Glutamatergic neuron (in vitro differentiated cells): ENCODE data around the gene PRSS27. TPM values are rescaled to one million over a fixed set of nuclear protein-coding genes. Genes with fewer than 3 reads are reported as not detected.
A peak's percentile ranks its signal among the peaks of the same experiment; 100 is the strongest.

Source experiments
- DNase-seq: peaks from one replicate; pipeline ENCODE4 v3.0.0; 2022
- H3K27ac Mint-ChIP-seq: one replicate; pipeline ENCODE4 v1.8.0; 2020; ENCODE audit warnings: mild to moderate bottlenecking, mixed read lengths, inconsistent platforms; ENCODE audit not compliant: unreplicated experiment
- H3K27me3 Mint-ChIP-seq: one replicate; pipeline ENCODE4 v1.8.0; 2020; ENCODE audit warnings: mild to moderate bottlenecking, moderate library complexity, mixed read lengths, inconsistent platforms; ENCODE audit not compliant: unreplicated experiment
- H3K36me3 Mint-ChIP-seq: one replicate; pipeline ENCODE4 v1.8.0; 2020; ENCODE audit warnings: mild to moderate bottlenecking, mixed read lengths, inconsistent platforms; ENCODE audit not compliant: unreplicated experiment
- H3K4me1 Mint-ChIP-seq: one replicate; pipeline ENCODE4 v1.8.0; 2020; ENCODE audit warnings: mild to moderate bottlenecking, low read depth, mixed read lengths, inconsistent platforms; ENCODE audit not compliant: unreplicated experiment
- H3K4me3 Mint-ChIP-seq: one replicate; pipeline ENCODE4 v1.8.0; 2020; ENCODE audit warnings: mild to moderate bottlenecking, mixed read lengths, inconsistent platforms; ENCODE audit not compliant: unreplicated experiment
- H3K9me3 Mint-ChIP-seq: one replicate; pipeline ENCODE4 v1.8.0; 2020; ENCODE audit warnings: mild to moderate bottlenecking, moderate library complexity, mixed read lengths, inconsistent platforms; ENCODE audit not compliant: unreplicated experiment
- long read RNA-seq: library from polyadenylated mRNA; unstranded; transcript quantifications from one replicate; pipeline ENCODE4 v2.0.0, GENCODE V29; 2020; ENCODE audit not compliant: unreplicated experiment
- total RNA-seq: library from RNA; stranded (reverse); fragmentation: NEBNext Ultra II Directional; extraction: Animal tissue kit (Norgen Biotek cat#: 25700); gene quantifications from one replicate; pipeline ENCODE4 v1.2.1, GENCODE V29; 2021; ENCODE audit not compliant: unreplicated experiment
- TF ChIP-seq, protein P1 (sequence below): fragments of 200-600 bp; sonication (generic); IDR thresholded peaks from one replicate; pipeline ENCODE4 v1.5.0; 2021; ENCODE audit not compliant: partially characterized antibody, unreplicated experiment

The PRSS27 gene
- total RNA-seq = 10.8 TPM
- long read RNA-seq, partial matches to known transcripts = 0 of 1 reads
- long read RNA-seq, other reads (novel, unspliced or antisense) = 0 of 1 reads

DNA sequence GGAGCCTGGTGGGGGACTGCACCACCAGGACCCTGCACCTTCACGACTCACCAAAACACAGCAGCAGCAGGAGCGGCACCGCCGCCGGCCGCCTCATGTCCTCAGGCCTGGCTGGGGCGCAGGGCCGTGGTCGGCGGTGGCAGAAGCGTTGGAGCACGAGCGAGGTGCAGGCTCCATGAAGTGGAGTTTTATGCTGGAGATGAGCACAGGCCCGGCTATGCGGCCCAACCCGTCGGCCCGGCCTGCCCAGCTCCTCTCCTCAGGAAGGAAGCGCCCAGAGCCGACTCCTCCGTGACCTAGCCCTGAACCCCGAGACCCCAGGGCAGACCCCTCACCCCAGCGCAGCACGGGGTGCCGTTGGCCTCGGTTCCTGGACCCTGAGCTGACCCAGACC lies at the start of gene PRSS27:
Gene PRSS27 (minus strand): TSS at position 161 of the 394 bp plus-strand sequence. CDS start 64 bp downstream, at position 97.
- TF ChIP-seq, protein P1, sequence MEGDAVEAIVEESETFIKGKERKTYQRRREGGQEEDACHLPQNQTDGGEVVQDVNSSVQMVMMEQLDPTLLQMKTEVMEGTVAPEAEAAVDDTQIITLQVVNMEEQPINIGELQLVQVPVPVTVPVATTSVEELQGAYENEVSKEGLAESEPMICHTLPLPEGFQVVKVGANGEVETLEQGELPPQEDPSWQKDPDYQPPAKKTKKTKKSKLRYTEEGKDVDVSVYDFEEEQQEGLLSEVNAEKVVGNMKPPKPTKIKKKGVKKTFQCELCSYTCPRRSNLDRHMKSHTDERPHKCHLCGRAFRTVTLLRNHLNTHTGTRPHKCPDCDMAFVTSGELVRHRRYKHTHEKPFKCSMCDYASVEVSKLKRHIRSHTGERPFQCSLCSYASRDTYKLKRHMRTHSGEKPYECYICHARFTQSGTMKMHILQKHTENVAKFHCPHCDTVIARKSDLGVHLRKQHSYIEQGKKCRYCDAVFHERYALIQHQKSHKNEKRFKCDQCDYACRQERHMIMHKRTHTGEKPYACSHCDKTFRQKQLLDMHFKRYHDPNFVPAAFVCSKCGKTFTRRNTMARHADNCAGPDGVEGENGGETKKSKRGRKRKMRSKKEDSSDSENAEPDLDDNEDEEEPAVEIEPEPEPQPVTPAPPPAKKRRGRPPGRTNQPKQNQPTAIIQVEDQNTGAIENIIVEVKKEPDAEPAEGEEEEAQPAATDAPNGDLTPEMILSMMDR = no peak
- H3K27me3 Mint-ChIP-seq = peaks cover 3% of the 10 kb centered on the region
- peak within 1 kb of the TSS; percentile 81 for H3K4me3 Mint-ChIP-seq
- H3K27ac Mint-ChIP-seq = peak within 1 kb of the TSS; percentile 82
- H3K4me1 Mint-ChIP-seq = peaks cover 5% of the 10 kb centered on the region
- H3K9me3 Mint-ChIP-seq = peaks cover 5% of the 10 kb centered on the region
- DNase-seq = no peak
- no peaks in the 10 kb centered on the region for H3K36me3 Mint-ChIP-seq

DNA sequence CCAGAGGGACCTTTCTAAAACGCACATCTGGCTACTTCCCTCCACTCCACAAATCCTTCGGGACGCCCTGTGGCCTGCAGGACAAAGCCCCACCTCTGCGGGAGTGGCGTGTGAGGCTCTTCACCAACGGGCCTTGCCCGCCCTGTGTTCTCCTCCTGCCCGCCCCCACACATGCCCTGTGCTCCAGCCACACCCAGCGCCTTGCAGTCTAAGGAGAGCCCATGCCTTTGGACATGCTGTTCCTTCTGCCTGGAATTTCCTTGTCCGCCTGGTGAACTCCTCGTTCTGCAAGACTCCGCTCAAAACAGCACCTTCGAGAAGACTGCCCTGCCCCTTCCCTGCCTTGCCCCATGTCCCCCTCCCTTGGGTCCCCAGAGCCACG lies 49.6 kb upstream of the PRSS27 start:
- H3K4me3 Mint-ChIP-seq = peak overlapping the region; percentile 36
- no peak for DNase-seq
- H3K27ac Mint-ChIP-seq = peak overlapping the region; percentile 75
- peaks cover 35% of the 10 kb centered on the region for H3K27me3 Mint-ChIP-seq
- peaks cover 25% of the 10 kb centered on the region for H3K9me3 Mint-ChIP-seq
- peaks cover 22% of the 10 kb centered on the region for H3K36me3 Mint-ChIP-seq
- H3K4me1 Mint-ChIP-seq = peaks cover 5% of the 10 kb centered on the region
- TF ChIP-seq, protein P1 = no peak

DNA sequence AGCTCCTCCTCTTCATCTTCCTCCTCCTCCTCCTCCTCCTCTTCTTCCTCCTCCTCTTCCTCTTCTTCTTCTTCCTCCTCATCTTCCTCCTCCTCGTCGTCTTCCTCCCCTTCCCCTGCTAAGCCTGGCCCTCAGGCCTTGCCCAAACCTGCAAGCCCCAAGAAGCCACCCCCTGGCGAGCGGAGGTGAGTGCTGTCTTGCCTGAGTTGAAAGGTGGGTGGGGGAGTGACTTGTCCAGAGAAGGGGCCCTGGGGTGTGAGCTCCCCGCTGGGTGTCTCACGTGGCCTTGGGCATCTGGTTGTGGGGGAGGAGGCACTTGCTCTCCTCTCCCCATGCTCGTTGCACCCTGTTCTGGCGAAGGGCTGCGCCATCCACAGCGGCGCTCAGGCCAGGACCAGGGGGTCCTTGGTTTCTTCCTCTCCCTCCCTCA lies 49.1 kb upstream of the PRSS27 start:
- peaks cover 5% of the 10 kb centered on the region for H3K4me1 Mint-ChIP-seq
- TF ChIP-seq, protein P1 = no peak
- H3K9me3 Mint-ChIP-seq = peaks cover 26% of the 10 kb centered on the region
- no peak for DNase-seq
- no peak overlapping the region for H3K4me3 Mint-ChIP-seq
- peak overlapping the region; percentile 75 for H3K27ac Mint-ChIP-seq
- H3K36me3 Mint-ChIP-seq = peaks cover 26% of the 10 kb centered on the region
- peaks cover 37% of the 10 kb centered on the region for H3K27me3 Mint-ChIP-seq

DNA sequence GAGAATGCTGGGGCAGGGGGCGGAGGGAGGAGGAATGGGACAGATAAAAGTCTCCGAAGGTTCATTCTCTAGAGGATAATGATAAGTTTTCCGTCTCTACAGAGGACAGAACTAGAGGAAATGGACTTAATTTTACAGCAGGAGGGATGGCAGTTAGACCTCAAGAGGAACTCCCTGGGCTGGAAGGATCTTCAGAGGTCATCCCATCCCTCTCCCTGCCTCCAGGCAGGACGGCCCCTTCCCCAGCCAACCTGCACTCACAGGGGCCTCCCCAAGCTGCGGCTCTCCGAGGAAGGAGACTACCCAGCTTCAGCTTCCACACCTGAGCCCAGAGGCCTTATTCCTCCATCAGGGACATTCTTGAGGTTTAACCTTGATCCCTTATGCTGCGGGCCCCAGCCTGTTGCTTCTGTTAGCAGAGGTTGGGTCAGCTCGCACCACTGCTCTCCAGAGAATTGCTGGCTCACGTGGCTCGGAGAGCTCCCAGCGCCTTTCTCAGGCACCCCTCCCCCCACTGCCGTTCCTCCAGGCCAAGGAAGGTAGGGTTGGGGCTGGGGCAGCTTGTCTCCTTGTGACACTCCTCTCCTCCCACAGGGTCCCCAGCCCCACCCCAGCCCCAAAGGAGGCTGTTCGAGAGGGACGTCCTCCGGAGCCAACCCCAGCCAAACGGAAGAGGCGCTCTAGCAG lies 48.5 kb upstream of the PRSS27 start:
- H3K27me3 Mint-ChIP-seq = peaks cover 37% of the 10 kb centered on the region

More for the DNA sequence above, 48.5 kb upstream of the PRSS27 start:
- DNase-seq = peak; percentile 51
- TF ChIP-seq, protein P1 = no peak
- Mint-ChIP-seq H3K36me3 (peaks cover 32% of the 10 kb centered on the region), H3K4me3 (no peak overlapping the region), H3K27ac (no peak overlapping the region), H3K9me3 (peaks cover 26% of the 10 kb centered on the region), H3K4me1 (peaks cover 5% of the 10 kb centered on the region)
